HG03571 (cell line): Measurements from ENCODE around the gene MYO16.
A peak's percentile ranks its signal among the peaks of the same experiment; 100 is the strongest.

Experiments
- ATAC-seq: cut with Tn5 transposase; IDR thresholded peaks from one replicate; pipeline ENCODE4 v1.9.1; 2021; ENCODE audit not compliant: unreplicated experiment

MYO16 gene

GRCh38 chr13:109111141-109111540 lies 481.7 kb downstream of the MYO16 start:
- no peak for ATAC-seq

DNA sequence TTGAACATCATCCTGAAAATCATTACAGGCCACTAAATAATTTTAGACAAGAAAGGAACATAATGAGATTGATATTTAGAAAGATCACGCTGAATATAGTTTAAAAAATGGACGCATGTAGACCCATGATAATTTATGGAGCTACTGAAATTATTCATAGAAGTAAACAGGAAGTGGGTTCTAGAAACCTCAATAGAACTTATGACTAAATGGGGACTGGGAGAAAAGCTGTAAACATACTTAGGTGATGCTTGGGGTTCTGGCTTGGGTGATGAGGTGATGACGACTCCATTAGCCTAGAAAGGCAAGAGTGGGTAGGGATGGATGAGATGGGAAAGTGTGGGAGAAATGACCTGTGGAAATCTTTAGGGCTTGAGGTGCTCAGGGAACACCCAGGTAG lies 484.0 kb downstream of the MYO16 start:
- no peak for ATAC-seq

DNA sequence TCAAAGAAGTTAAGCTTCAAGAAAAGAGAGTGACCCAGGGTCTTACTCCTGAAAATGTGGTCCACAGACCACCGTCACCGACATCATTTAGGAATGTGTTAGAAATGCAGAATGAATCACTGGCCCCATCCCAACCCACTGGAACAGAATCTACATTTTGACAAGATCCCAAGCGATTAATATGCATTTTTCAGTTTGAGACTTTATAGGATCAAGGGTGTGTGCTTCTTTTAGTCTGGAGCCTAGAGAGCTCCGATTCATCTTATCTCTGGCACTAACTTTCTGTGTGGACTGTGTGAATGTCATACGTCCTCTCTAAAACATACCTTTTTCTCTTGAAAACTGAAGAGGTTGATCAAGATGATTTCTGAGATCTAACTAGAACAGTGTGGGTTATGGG lies 484.8 kb downstream of the MYO16 start:
- no peak for ATAC-seq

DNA sequence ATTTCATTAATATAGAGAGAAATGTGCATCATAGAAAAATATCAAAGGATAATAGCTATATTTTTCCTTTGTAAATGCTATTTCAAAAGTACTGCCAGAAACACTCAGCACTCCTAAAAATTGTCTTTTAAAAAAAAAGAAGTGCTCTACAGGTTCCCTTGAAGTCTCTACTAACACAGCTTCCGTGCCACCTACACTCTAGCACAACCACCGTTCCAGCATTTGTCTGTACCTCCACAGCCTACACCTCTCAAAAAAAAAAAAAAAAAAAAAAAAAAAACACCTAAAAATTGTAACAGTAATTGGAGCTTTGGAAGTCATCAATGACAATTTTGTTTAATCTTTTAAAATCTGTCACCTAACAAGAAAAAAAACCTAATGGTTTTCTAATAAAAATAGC lies 485.6 kb downstream of the MYO16 start:
- no peak for ATAC-seq

DNA sequence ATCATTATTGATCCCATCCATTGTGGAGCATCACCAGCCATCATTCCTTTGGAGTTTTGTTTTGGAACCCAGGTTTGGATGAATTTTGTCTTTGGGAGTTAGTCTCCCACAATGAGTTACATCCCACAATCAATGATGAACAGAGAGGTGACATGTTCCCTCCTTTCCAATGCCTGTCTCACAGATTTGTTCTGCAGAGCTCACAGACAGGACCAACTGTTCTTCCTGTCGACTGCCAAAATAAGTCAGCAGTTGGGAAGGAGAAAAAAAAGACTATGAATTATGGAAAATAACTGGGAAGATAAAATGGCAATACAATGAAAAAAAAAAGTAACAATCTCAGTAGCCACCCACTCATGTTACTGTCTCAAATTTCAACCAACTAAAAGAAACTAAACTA lies 489.1 kb downstream of the MYO16 start:
- no peak for ATAC-seq

DNA sequence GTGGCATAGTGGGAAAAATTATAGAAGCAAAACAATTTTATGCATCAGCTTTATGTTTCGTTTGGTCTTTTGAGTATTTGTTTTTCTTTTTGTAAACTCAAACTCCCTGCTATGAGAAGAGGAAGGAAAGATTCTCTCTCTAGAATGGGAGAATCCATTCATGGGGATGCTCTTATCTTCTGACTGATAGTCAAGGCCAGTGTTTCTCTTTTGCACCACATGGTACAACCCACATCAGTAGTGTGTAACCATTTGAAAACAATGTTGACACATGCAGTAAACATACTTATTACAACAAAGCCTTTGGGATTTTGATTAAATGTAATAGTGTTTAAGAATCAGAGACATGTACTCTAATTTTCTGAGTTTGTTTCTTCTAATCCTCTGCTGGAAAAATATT lies 490.5 kb downstream of the MYO16 start:
- ATAC-seq, result no peak

- no peak for ATAC-seq
Observed at GRCh38 chr13:109121826-109122225, 492.4 kb downstream of the MYO16 start.

DNA sequence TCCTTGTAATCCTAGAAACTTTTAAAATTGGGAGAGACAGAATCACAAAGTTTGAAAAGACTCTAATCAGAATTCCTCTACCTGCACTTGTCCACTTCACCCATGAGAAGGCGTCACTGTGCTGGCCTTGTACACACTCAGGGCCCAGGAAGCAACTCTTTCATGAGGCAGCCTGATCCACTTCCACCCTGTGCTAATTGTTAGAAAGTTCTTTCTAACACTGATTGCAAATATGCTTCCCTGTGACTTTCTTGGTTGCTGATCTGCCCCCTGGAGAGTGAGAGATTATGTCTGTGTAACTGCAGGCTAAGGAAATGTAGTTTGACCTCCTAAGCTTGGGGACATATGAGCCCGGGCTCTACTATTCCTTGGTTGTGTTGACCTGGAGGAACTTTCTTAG lies 494.6 kb downstream of the MYO16 start:
- no peak for ATAC-seq

GRCh38 chr13:109126178-109126577 lies 496.8 kb downstream of the MYO16 start:
- ATAC-seq, result no peak

DNA sequence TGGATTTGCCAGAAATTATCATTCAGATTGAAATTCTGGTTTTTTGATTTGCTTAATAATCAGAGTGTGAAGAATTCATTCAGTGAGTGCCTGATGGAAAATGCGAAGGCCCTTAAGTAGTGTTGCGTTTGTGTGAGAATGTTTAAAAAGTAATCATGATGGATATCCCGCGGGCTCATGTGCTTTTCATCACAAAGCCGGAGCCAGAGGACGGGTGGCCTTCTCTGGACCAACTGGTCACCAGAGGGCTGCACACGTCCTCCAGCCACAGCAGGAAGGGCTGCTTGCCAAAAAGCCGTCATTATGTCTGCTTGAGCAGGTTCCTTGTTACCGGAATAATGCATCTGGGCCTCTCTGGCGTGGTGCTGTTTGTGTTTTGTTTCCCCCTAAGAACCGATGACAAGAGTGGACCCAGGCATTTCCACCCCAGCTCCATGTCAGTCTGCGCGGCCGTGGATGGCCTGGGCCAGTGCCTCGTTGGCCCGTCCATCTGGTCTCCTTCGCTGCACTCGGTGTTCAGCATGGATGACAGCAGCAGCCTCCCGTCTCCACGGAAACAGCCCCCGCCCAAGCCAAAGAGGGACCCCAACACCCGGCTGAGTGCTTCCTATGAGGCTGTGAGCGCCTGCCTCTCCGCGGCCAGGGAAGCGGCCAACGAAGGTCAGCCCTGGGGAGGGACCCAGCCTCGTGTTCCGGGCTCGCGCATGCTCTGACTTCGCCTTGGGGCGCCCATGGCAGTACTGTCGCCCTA lies 497.7 kb downstream of the MYO16 start:
- no peak for ATAC-seq

DNA sequence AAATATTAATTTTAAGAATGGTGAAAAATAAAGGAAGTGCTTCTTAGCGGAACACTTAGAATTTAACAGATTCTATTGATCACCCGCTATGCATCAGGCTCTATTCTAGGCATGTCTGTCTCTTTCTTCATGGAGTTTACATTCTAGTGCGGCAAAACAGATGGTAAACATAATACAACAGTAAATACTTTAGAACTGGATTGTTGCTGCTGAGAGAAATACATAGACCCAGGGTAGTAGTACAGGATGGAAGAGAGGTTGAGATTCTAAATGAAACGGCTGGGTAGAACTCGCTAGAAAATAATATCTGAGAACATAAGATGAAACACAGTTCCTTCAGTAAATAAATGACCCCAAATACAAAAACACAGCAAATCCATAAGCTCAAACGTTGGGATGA lies 498.7 kb downstream of the MYO16 start:
- ATAC-seq, result no peak

- no peak for ATAC-seq
Observed at GRCh38 chr13:109130093-109130835, 500.9 kb downstream of the MYO16 start.

DNA sequence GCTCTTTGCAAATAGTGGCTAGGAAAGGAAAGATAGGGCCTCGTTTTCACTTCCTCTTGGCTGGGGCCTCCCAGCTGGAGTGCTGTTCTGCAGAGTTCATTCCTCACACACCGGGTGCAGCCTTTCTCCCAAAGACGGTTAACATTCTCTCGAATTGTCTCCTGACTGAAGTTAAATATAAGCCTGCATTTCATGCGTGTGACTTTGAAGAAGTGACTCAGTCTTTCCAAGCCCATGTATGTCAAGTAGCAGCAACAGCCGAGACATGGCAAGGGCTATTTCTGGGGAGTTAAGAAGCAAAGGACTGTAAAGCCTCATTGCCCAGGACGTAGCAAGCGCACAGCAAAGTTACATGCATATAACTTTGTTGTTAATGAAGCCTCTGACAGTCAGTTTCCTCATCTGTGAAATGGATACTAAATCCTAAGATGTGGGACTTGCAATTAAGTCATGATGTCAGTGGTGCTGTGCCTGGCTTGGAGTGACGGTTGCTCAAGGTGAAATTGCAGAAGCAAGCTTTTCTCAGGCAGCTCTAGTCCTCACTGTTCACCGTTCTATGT lies 502.4 kb downstream of the MYO16 start:
- ATAC-seq, result peak; percentile 88

GRCh38 chr13:109135018-109135417 lies 505.6 kb downstream of the MYO16 start:
- ATAC-seq, result no peak

DNA sequence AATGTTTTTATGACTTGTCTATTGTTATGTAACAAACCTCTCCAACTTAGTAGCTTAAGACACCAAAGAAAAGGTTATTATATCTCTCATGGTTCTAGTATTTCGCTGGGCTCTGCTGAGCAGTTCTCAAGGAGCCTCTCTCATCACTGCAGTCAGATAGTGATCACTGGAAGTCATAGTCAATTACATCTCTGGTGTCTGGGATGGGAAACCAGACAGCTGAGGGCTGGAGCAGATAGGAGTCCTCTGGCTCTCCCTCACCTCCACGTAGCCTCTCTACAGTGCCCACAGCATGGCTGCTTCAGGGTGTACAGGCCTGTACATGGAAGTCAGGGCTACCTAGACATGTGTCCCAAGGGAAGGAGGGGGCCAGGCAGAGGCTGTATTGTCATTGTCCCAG lies 507.5 kb downstream of the MYO16 start:
- ATAC-seq, result no peak

GRCh38 chr13:109139346-109139745 lies 509.9 kb downstream of the MYO16 start:
- no peak for ATAC-seq

DNA sequence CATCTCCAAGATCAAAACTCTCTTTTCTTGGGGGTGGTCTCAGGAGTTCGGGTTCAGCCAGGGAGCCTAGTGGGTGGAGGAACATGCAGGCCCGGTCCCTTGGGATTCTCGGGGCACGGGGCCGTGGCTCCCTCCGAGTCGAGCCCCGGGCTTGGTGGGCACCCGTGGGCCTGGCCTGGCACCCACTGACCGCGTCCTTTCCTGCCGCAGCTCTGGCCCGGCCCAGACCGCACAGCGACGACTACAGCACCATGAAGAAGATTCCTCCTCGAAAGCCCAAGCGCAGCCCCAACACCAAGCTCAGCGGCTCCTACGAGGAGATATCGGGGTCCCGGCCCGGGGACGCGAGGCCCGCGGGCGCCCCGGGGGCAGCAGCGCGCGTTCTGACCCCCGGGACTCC lies 510.6 kb downstream of the MYO16 start:
- no peak for ATAC-seq

DNA sequence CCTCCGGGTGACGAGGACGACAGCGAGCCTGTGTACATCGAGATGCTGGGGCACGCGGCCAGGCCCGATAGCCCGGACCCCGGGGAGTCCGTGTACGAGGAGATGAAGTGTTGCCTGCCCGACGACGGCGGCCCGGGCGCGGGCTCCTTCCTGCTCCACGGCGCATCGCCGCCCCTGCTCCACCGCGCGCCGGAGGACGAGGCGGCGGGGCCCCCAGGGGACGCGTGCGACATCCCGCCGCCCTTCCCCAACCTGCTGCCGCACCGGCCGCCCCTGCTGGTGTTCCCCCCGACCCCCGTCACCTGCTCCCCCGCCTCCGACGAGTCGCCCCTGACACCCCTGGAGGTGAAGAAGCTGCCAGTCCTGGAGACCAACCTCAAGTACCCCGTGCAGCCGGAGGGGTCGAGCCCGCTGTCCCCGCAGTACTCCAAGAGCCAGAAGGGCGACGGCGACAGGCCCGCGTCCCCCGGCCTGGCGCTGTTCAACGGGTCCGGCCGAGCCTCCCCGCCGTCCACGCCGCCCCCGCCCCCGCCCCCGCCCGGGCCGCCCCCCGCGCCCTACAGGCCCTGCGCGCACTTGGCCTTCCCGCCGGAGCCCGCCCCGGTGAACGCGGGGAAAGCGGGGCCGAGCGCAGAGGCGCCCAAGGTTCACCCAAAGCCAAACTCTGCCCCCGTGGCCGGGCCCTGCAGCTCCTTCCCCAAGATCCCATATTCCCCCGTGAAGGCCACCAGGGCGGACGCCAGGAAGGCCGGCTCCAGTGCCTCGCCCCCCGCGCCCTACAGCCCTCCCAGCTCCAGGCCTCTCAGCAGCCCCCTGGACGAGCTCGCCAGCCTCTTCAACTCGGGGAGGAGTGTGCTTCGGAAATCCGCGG lies 511.3 kb downstream of the MYO16 start:
- ATAC-seq, result no peak

DNA sequence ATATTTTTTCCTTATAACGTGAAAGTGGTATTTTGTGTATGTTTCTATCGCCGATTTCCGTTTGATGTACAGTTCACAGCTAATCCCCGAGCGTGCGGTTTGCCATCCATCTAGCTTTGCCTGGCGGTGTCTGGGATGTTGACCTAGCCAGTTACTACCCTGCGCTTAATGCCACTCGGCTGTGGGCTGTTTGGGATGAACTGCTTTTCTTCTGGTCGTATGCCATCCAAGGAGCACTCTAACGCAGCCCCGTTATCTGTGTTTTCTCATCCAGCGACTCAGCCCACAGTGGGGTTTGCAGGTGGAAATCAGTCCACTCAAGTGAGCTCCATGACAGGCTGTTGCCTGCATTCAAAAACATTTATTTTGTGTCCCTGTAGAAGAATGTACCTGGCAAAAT lies 512.3 kb downstream of the MYO16 start:
- no peak for ATAC-seq

- peak; percentile 14 for ATAC-seq
Observed at GRCh38 chr13:109144693-109145437, 515.5 kb downstream of the MYO16 start.

DNA sequence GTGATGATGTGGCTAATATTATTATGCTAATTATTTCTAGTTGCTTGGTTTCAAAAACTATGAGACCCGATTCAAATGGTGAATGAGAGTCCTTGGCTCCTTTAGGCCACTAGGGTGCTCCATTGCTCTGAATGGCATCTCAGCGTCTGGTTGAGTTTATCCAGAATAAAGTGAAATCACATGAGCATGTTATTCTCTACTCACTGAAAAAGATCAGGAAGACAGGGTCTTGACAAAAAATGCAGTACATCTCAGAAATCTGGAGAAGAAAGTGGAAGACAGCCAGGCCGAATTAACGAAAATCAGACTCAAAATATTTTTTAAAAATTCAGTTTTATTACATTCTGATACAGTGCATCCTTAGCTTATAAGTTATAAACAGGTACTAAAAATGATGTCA lies 516.2 kb downstream of the MYO16 start:
- ATAC-seq, result peak; percentile 93
